ENCODE results near the gene AGAP1. TPM values are rescaled to one million over a fixed set of nuclear protein-coding genes. Genes with fewer than 3 reads are reported as not detected.
A peak's percentile ranks its signal among the peaks of the same experiment; 100 is the strongest.

The AGAP1 gene
- total RNA-seq, 1 donor from 2014 or later: 43.9 TPM

DNA sequence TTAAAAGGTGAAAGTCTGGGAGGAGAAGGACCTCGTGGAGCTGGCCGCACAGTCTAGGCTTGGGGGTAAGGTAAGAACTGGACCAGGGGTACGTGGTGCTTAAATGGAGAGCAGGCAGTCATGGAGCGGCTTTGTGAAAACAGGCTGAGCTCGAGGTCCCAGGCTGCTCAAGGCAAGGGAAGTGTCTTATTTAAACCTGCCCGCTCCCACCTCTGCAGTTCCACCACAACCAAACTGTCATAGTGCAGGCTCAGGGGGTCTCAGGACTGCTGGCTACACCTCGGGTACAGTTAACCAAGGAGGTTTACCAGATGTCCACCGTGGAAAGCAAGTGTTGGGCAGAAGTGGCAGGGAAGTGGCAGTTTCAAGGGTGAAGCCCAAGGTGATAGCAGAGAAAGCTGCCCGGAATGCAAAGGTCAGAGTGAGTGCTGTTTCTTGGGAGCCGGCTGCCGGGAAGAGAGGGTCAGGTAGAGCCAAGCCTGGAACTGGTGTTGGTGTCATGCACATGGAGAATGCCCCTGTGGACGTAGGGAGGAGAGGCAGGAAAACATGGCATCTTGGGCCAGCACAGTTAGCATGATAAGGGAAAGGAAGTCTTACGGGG, 471.0 kb downstream of the AGAP1 start:
- peak overlapping the region; percentile 28 for H3K27ac Mint-ChIP-seq (ENCODE audit: unreplicated experiment)
- TF ChIP-seq, protein P1, sequence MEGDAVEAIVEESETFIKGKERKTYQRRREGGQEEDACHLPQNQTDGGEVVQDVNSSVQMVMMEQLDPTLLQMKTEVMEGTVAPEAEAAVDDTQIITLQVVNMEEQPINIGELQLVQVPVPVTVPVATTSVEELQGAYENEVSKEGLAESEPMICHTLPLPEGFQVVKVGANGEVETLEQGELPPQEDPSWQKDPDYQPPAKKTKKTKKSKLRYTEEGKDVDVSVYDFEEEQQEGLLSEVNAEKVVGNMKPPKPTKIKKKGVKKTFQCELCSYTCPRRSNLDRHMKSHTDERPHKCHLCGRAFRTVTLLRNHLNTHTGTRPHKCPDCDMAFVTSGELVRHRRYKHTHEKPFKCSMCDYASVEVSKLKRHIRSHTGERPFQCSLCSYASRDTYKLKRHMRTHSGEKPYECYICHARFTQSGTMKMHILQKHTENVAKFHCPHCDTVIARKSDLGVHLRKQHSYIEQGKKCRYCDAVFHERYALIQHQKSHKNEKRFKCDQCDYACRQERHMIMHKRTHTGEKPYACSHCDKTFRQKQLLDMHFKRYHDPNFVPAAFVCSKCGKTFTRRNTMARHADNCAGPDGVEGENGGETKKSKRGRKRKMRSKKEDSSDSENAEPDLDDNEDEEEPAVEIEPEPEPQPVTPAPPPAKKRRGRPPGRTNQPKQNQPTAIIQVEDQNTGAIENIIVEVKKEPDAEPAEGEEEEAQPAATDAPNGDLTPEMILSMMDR (IDR thresholded peaks at IDR 0.05; ENCODE audit: unreplicated experiment): no peak
- peaks cover 14% of the 10 kb centered on the region for H3K27me3 Mint-ChIP-seq (ENCODE audit: unreplicated experiment)
- H3K9me3 Mint-ChIP-seq (ENCODE audit: unreplicated experiment): no peaks in the 10 kb centered on the region
- H3K4me3 Mint-ChIP-seq (ENCODE audit: unreplicated experiment): no peak overlapping the region
- peaks cover 16% of the 10 kb centered on the region for H3K4me1 Mint-ChIP-seq (ENCODE audit: unreplicated experiment)
- DNase-seq (ENCODE audit: low spot score): no peak
- H3K36me3 Mint-ChIP-seq (ENCODE audit: low read depth, unreplicated experiment): peaks cover 11% of the 10 kb centered on the region

DNA sequence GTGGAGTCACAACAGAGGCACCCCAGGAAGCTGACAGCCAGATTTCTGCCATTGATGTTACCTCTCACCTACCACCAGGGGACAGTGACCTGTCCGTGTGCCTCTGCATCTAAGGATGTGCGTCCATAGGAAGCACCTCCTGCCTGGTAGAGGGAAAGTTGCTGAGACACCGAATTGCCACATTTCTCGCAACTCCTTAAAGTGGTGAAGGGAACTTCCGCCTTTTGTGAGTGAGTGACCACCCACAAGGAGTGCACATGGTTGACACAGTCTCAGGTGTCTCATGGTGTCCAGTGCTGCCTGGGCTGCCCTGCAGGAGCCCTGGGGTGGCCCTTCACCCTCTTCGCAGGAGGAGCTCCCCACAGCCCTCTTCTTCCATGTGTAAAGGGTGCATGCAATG, 472.6 kb downstream of the AGAP1 start:
- H3K4me3 Mint-ChIP-seq (ENCODE audit: unreplicated experiment): no peak overlapping the region
- H3K4me1 Mint-ChIP-seq (ENCODE audit: unreplicated experiment): peaks cover 16% of the 10 kb centered on the region
- peak overlapping the region; percentile 45 for H3K27ac Mint-ChIP-seq (ENCODE audit: unreplicated experiment)
- peaks cover 6% of the 10 kb centered on the region for H3K36me3 Mint-ChIP-seq (ENCODE audit: low read depth, unreplicated experiment)
- no peaks in the 10 kb centered on the region for H3K9me3 Mint-ChIP-seq (ENCODE audit: unreplicated experiment)
- peaks cover 11% of the 10 kb centered on the region for H3K27me3 Mint-ChIP-seq (ENCODE audit: unreplicated experiment)
- TF ChIP-seq, protein P1 (IDR thresholded peaks at IDR 0.05; ENCODE audit: unreplicated experiment): no peak
- DNase-seq (ENCODE audit: low spot score): no peak

DNA sequence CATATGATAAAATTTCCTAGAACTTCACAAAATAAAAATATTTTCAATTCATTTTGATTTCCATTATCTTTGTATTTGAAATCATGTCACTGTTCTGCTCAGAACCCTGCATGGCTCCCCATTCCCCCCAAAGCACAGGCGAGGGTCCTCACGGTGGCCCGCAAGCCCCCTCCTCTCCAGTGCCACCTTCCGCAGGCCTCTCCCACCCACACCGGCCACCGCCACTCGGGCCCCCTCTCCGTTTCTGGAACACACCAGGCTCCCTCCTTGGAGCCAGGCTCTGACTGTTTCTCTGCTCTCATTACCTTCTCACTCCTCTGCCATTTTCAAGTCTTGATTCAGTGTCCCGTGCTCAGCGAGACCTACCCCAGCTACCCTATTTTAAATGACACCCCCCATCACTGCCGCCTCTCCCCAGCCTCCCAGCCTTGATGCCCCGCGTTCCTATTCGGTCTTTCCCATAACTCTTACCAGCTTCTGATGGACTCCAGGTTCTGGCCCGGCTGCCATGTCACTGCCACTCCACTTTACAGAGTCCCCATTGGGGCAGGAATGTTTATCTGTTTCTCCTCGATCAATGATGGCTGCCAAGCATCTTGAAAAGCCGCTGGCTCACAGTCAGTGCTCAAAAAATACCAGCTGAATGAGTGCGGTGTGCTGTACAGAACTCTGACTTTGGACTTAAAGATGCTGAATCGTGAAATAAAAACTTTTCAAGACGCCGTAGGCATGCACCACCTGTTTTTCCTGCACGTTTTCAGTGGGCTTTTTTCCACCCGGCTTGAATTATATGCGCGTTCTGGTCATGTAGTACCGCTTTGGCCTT, 473.3 kb downstream of the AGAP1 start:
- H3K4me3 Mint-ChIP-seq (ENCODE audit: unreplicated experiment): no peak overlapping the region
- TF ChIP-seq, protein P1 (IDR thresholded peaks at IDR 0.05; ENCODE audit: unreplicated experiment): no peak
- H3K9me3 Mint-ChIP-seq (ENCODE audit: unreplicated experiment): no peaks in the 10 kb centered on the region
- peaks cover 16% of the 10 kb centered on the region for H3K4me1 Mint-ChIP-seq (ENCODE audit: unreplicated experiment)
- peak overlapping the region; percentile 45 for H3K27ac Mint-ChIP-seq (ENCODE audit: unreplicated experiment)
- no peak for DNase-seq (ENCODE audit: low spot score)
- peaks cover 6% of the 10 kb centered on the region for H3K36me3 Mint-ChIP-seq (ENCODE audit: low read depth, unreplicated experiment)
- H3K27me3 Mint-ChIP-seq (ENCODE audit: unreplicated experiment): peaks cover 11% of the 10 kb centered on the region

DNA sequence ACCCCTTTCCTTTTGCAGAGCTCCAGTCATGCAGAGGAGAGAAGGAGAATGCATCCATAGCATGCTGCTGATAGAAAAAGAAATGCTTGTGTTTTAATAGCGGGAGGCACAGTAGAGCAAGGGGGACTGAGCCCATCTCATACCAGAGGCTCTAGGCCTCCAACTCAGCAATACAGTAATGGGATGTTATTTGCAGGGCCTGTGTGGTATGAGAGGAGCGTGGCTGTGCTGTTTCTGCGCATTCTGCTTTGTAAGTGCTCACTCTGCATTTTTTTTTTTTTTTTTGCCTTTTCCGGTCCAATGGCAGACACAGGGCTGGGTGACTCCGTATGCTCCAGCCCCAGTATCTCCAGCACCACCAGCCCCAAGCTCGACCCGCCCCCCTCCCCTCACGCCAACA, 474.3 kb downstream of the AGAP1 start:
- Mint-ChIP-seq H3K4me1 (ENCODE audit: unreplicated experiment) (peaks cover 16% of the 10 kb centered on the region), H3K36me3 (ENCODE audit: low read depth, unreplicated experiment) (peaks cover 6% of the 10 kb centered on the region), H3K27me3 (ENCODE audit: unreplicated experiment) (peaks cover 11% of the 10 kb centered on the region), H3K9me3 (ENCODE audit: unreplicated experiment) (no peaks in the 10 kb centered on the region), H3K4me3 (ENCODE audit: unreplicated experiment) (no peak overlapping the region), H3K27ac (ENCODE audit: unreplicated experiment) (no peak overlapping the region)
- TF ChIP-seq, protein P1 (IDR thresholded peaks at IDR 0.05; ENCODE audit: unreplicated experiment): no peak
- DNase-seq (ENCODE audit: low spot score): no peak
